H1 (cell line): ENCODE measurements around the gene FREM1. TPM values are rescaled to one million over a fixed set of nuclear protein-coding genes. Genes with fewer than 3 reads are reported as not detected.

Source experiments
- CTCF ChIA-PET: fragments of 300-600 bp; sonication (Branson Sonifier 250); formaldehyde crosslinking; loops from one replicate; lab custom pipeline; 2021; ENCODE audit not compliant: partially characterized antibody; lab: Charles Lee
- POLR2A ChIA-PET: fragments of 300-600 bp; sonication (Branson Sonifier 250); formaldehyde crosslinking; loops from one replicate; lab custom pipeline; 2021; ENCODE audit warnings: inconsistent platforms; ENCODE audit not compliant: partially characterized antibody; lab: Charles Lee
- DNase-seq, 2 experiments: peaks; one replicate each; pipeline versions ENCODE4 v3.0.0 to v3.0.0-alpha.2; 2010 to 2022; ENCODE audit warnings: low spot score in 2 of 2, low read depth in 1 of 2, mixed read lengths in 1 of 2
- FAIRE-seq: peaks from 2 replicates; lab custom pipeline; 2011; peaks lifted over from hg19 to GRCh38; lab: Jason Lieb, UNC
- H2AFZ ChIP-seq: 2 replicates; pipeline ENCODE4 v1.8.1; 2012; ENCODE audit warnings: low read length, inconsistent platforms
- H2AK5ac ChIP-seq: 2 replicates; pipeline ENCODE4 v1.6.1; 2013; ENCODE audit warnings: low read depth, low read length
- H2BK120ac ChIP-seq: replicated peaks from 2 replicates; pipeline ENCODE3; 2013; ENCODE audit warnings: low read depth, low read length, inconsistent platforms
- H2BK12ac ChIP-seq: 2 replicates; pipeline ENCODE4 v1.6.1; 2013; ENCODE audit warnings: low read depth, low read length
- H2BK15ac ChIP-seq: 2 replicates; pipeline ENCODE4 v1.6.1; 2013; ENCODE audit warnings: low read length
- H2BK20ac ChIP-seq: 2 replicates; pipeline ENCODE4 v1.6.1; 2013; ENCODE audit warnings: low read length
- H2BK5ac ChIP-seq: 2 replicates; pipeline ENCODE4 v1.6.1; 2013; ENCODE audit warnings: low read depth, low read length
- H3K14ac ChIP-seq: 2 replicates; pipeline ENCODE4 v1.6.1; 2013; ENCODE audit warnings: inconsistent platforms; ENCODE audit not compliant: insufficient read length
- H3K18ac ChIP-seq: 2 replicates; pipeline ENCODE4 v1.6.1; 2013; ENCODE audit warnings: low read length; ENCODE audit errors: extremely low read depth
- H3K23ac ChIP-seq: 2 replicates; pipeline ENCODE4 v1.6.1; 2013; ENCODE audit warnings: inconsistent platforms; ENCODE audit not compliant: insufficient read length
- H3K23me2 ChIP-seq: 2 replicates; pipeline ENCODE4 v1.6.1; 2013; ENCODE audit warnings: low read depth, low read length
- H3K27ac ChIP-seq: 2 replicates; pipeline ENCODE4 v1.6.1; 2011; ENCODE audit warnings: low read depth, low read length, inconsistent platforms
- H3K27me3 ChIP-seq, 4 experiments: replicated peaks in 1 of 4; 1 replicate in 1 of 4; 2 replicates in 3 of 4; pipeline versions ENCODE4 v1.6.1 to v1.8.1; 2011 to 2013; ENCODE audit warnings: low read length in 3 of 4, mild to moderate bottlenecking in 3 of 4, inconsistent platforms in 2 of 4, mixed read lengths in 2 of 4, moderate library complexity in 1 of 4; ENCODE audit not compliant: control insufficient read depth in 3 of 4, insufficient read depth in 3 of 4; ENCODE audit errors: extremely low read depth in 1 of 4
- H3K36me3 ChIP-seq, 4 experiments: 2 replicates each; pipeline versions ENCODE4 v1.6.1 to v1.8.1; 2011 to 2013; ENCODE audit warnings: mild to moderate bottlenecking in 4 of 4, low read length in 3 of 4, moderate library complexity in 2 of 4, control low read depth in 1 of 4, inconsistent platforms in 1 of 4; ENCODE audit not compliant: insufficient read depth in 4 of 4, control insufficient read depth in 2 of 4
- H3K4ac ChIP-seq: replicated peaks from 2 replicates; pipeline ENCODE3; 2013; ENCODE audit warnings: low read length, low read depth, mixed read lengths, inconsistent platforms; ENCODE audit not compliant: insufficient read length
- H3K4me1 ChIP-seq, 4 experiments: replicated peaks in 1 of 4; 1 replicate in 1 of 4; 2 replicates in 3 of 4; pipeline versions ENCODE4 v1.6.1 to v1.8.1; 2011 to 2013; ENCODE audit warnings: low read length in 3 of 4, inconsistent platforms in 2 of 4, mixed read lengths in 1 of 4; ENCODE audit not compliant: insufficient read depth in 4 of 4, control insufficient read depth in 3 of 4
- H3K4me2 ChIP-seq, 2 experiments: 2 replicates each; pipeline versions ENCODE4 v1.6.1 to v1.8.1; 2011 to 2013; ENCODE audit warnings: low read depth in 2 of 2, low read length in 2 of 2, control low read depth in 1 of 2, inconsistent platforms in 1 of 2, mild to moderate bottlenecking in 1 of 2; ENCODE audit not compliant: insufficient read depth in 1 of 2
- H3K4me3 ChIP-seq, 4 experiments: fragments of 200-600, 300-600 bp in 1 of 4; sonication (generic), shearing (Covaris generic), sonication (Bioruptor Twin) in 1 of 4; 2 replicates each; pipeline versions ENCODE4 v1.5.1 to v1.8.1; 2011 to 2016; ENCODE audit warnings: low read length in 4 of 4, low read depth in 3 of 4, control low read depth in 2 of 4, inconsistent platforms in 2 of 4, mild to moderate bottlenecking in 2 of 4, mixed read lengths in 1 of 4, moderate library complexity in 1 of 4; ENCODE audit not compliant: insufficient read depth in 2 of 4; ENCODE audit errors: extremely low read depth in 1 of 4
- H3K56ac ChIP-seq: replicated peaks from 2 replicates; pipeline ENCODE3; 2013; ENCODE audit warnings: low read depth, mild to moderate bottlenecking, mixed read lengths, low read length, inconsistent platforms; ENCODE audit not compliant: insufficient read length
- H3K79me1 ChIP-seq: 2 replicates; pipeline ENCODE4 v1.6.1; 2013; ENCODE audit warnings: low read depth, low read length, control low read depth
- H3K79me2 ChIP-seq, 2 experiments: 2 replicates each; pipeline versions ENCODE4 v1.6.1 to v1.8.1; 2012 to 2013; ENCODE audit warnings: low read length in 2 of 2, mild to moderate bottlenecking in 2 of 2, inconsistent platforms in 1 of 2; ENCODE audit not compliant: insufficient read depth in 2 of 2, control insufficient read depth in 1 of 2
- H3K9ac ChIP-seq, 4 experiments: replicated peaks in 1 of 4; 1 replicate in 1 of 4; 2 replicates in 3 of 4; pipeline versions ENCODE4 v1.6.1 to v1.8.1; 2011 to 2013; ENCODE audit warnings: low read depth in 3 of 4, low read length in 3 of 4, control low read depth in 2 of 4, mild to moderate bottlenecking in 2 of 4, moderate library complexity in 2 of 4, inconsistent platforms in 1 of 4; ENCODE audit errors: extremely low read depth in 1 of 4
- H3K9me3 ChIP-seq, 2 experiments: 2 replicates each; pipeline versions ENCODE4 v1.6.1 to v1.8.1; 2012 to 2013; ENCODE audit warnings: mild to moderate bottlenecking in 2 of 2, moderate library complexity in 2 of 2, control low read depth in 1 of 2, inconsistent platforms in 1 of 2, low read depth in 1 of 2, low read length in 1 of 2, mixed read lengths in 1 of 2; ENCODE audit not compliant: insufficient read depth in 2 of 2
- H4K20me1 ChIP-seq, 2 experiments: replicated peaks in 1 of 2; 2 replicates each; pipeline versions ENCODE3 to v1.8.1; 2011 to 2013; ENCODE audit warnings: inconsistent platforms in 2 of 2, low read length in 2 of 2, mild to moderate bottlenecking in 1 of 2; ENCODE audit not compliant: insufficient read depth in 2 of 2, control insufficient read depth in 1 of 2
- H4K5ac ChIP-seq: 2 replicates; pipeline ENCODE4 v1.6.1; 2013; ENCODE audit warnings: low read length, low read depth, mixed read lengths, inconsistent platforms; ENCODE audit not compliant: insufficient read length
- H4K8ac ChIP-seq: 2 replicates; pipeline ENCODE4 v1.8.0; 2013; ENCODE audit warnings: mild to moderate bottlenecking, moderate library complexity, low read length, inconsistent platforms; ENCODE audit not compliant: insufficient read depth; ENCODE audit errors: extremely low read depth
- H4K91ac ChIP-seq: replicated peaks from 2 replicates; pipeline ENCODE3; 2013; ENCODE audit warnings: low read length, mixed read lengths, inconsistent platforms; ENCODE audit not compliant: insufficient read length
- CBX8 ChIP-seq: fragments of 300-800, 300-1000 bp; sonication (generic); IDR thresholded peaks from 2 replicates; pipeline ENCODE4 v1.7.1; 2016; ENCODE audit warnings: low read depth, low read length, borderline replicate concordance
- WGBS, 2 experiments: shearing (Covaris generic) in 1 of 2; methylation state at CpG; one replicate each; pipeline versions ENCODE4 v1.1.6 to v1.1.7; 2013 to 2015; ENCODE audit warnings: low lambda C conversion rate in 2 of 2, mixed read lengths in 2 of 2, inconsistent platforms in 1 of 2, low coverage in 1 of 2, missing lambda C conversion rate in 1 of 2; ENCODE audit not compliant: insufficient replicate concordance in 2 of 2, insufficient coverage in 1 of 2, insufficient read length in 1 of 2; ENCODE audit errors: extremely low coverage in 1 of 2, missing lambda C conversion rate in 1 of 2; 5-methylcytosine and 5-hydroxymethylcytosine counted together
- polyA plus RNA-seq, 7 experiments: library from polyadenylated mRNA; depleted of rRNA in 3 of 7; stranded (reverse) in 5 of 7; unstranded in 2 of 7; fragments of >200 nt in 5 of 7; fragments of 200-250 nt in 2 of 7; gene quantifications; 1 replicate in 5 of 7; 2 replicates in 1 of 7; 4 replicates in 1 of 7; pipeline versions ENCODE4 v1.2.1 to v1.2.3, GENCODE V29; 2011 to 2013; ENCODE audit warnings: missing spikeins in 2 of 7, mixed read lengths in 2 of 7
- total RNA-seq: library from RNA; stranded (reverse); fragmentation: NEBNext Ultra II Directional; extraction: Animal tissue kit (Norgen Biotek cat#: 25700); gene quantifications from 2 replicates; pipeline ENCODE4 v1.2.1, GENCODE V29; 2021
- TF ChIP-seq, protein P1 (sequence below), 3 experiments: IDR thresholded peaks; 1 replicate in 2 of 3; 2 replicates in 1 of 3; pipeline versions ENCODE4 v1.5.1 to v1.6.1; 2011; ENCODE audit warnings: low read length in 3 of 3, mild to moderate bottlenecking in 3 of 3, inconsistent platforms in 2 of 3, low read depth in 1 of 3, moderate library complexity in 1 of 3; ENCODE audit not compliant: insufficient read depth in 1 of 3; ENCODE audit errors: control extremely low read depth in 1 of 3

Gene FREM1
- total and polyA plus RNA-seq, 2 of the 8 experiments (the other 6 are each of a cell fraction or from before 2014, with no cell fraction given): 2.6 to 3.1 TPM

DNA sequence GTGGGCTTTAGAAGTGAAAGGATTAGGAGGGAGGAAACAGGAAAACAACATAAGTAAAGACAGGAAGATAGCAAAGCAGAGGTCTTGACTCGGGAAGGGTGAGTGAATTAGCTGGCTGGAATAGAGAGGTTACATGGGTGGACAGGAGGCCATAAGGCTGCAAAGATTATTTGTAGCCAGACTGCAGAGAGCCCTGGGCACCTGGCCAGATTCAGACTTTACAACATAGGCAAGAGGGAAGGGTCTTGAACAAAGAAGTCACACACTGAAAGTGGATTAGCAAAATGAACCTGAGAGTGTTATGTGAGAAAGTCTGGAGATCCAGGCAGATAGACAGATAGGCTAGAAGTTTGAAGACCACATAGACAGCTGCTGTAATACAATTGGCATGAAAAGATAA is 158.0 kb downstream of the FREM1 start:
- Histone ChIP-seq H3K18ac (no peak overlapping the region), H3K23me2 (no peaks in the 10 kb centered on the region), H4K91ac (no peak overlapping the region), H3K4me1 (peaks cover 2 to 7% (median 3%) of the 10 kb centered on the region in 4 experiments; a peak in 3 of 7 replicates), H3K27ac (no peak overlapping the region), H3K36me3 (no peaks in the 10 kb centered on the region), H4K5ac (no peak overlapping the region), H2BK20ac (no peak overlapping the region), H3K56ac (no peak overlapping the region), H2BK12ac (no peak overlapping the region), H3K4me3 (no peak overlapping the region), H3K4me2 (no peak overlapping the region), H4K8ac (no peak overlapping the region), H3K23ac (no peak overlapping the region), H2BK15ac (no peak overlapping the region), H3K14ac (no peak overlapping the region), H4K20me1 (no peaks in the 10 kb centered on the region), H3K9ac (no peak overlapping the region), H2AK5ac (no peak overlapping the region), H3K4ac (no peak overlapping the region), H3K27me3 (no peaks in the 10 kb centered on the region), H3K79me1 (no peaks in the 10 kb centered on the region), H3K79me2 (no peaks in the 10 kb centered on the region), H2BK120ac (no peak overlapping the region), H3K9me3 (no peaks in the 10 kb centered on the region), H2BK5ac (no peak overlapping the region), H2AFZ (no peak overlapping the region)
- DNase-seq (no peak), FAIRE-seq (no peak)
- ChIA-PET CTCF (interaction anchor here (1.2 to 2.6 kb wide), 3 partner anchors 10 to 17 kb away, joined by 3 to 17 read pairs (median 4); no protein-coding TSS in a partner anchor), POLR2A (no interaction called here)
- 94% methylated on average over 1 of the region's 1 CpG; no CpG with 5 or more reads in 1 of the 2 experiments for WGBS, 2 experiments
- TF ChIP-seq, protein P1, sequence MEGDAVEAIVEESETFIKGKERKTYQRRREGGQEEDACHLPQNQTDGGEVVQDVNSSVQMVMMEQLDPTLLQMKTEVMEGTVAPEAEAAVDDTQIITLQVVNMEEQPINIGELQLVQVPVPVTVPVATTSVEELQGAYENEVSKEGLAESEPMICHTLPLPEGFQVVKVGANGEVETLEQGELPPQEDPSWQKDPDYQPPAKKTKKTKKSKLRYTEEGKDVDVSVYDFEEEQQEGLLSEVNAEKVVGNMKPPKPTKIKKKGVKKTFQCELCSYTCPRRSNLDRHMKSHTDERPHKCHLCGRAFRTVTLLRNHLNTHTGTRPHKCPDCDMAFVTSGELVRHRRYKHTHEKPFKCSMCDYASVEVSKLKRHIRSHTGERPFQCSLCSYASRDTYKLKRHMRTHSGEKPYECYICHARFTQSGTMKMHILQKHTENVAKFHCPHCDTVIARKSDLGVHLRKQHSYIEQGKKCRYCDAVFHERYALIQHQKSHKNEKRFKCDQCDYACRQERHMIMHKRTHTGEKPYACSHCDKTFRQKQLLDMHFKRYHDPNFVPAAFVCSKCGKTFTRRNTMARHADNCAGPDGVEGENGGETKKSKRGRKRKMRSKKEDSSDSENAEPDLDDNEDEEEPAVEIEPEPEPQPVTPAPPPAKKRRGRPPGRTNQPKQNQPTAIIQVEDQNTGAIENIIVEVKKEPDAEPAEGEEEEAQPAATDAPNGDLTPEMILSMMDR (IDR thresholded peaks at IDR 0.05; ENCODE audit: control extremely low read depth in 1 of 3, insufficient read depth in 1 of 3, low read depth in 1 of 3, low read length in 3 of 3): no peak
- TF ChIP-seq CBX8: no peak
